Activated CD4-positive, alpha-beta T cell treated with anti-CD3 and anti-CD28 coated beads, Interleukin-2, Interleukin-6, amounts not matched to agents 100 ng/mL and 50 ng/mL, durations not matched to agents 16 hours and 8 hours (primary cell): ENCODE data around the gene NDUFV2.
"Not testable (repeated sequence)": the region's sequence is repeated elsewhere in the genome, so short reads cannot be mapped to it uniquely, and the experiment has no call there.

Experiments used
- DNase-seq: peaks from one replicate; pipeline ENCODE4 v3.0.0-alpha.2; 2020

NDUFV2 gene

DNA sequence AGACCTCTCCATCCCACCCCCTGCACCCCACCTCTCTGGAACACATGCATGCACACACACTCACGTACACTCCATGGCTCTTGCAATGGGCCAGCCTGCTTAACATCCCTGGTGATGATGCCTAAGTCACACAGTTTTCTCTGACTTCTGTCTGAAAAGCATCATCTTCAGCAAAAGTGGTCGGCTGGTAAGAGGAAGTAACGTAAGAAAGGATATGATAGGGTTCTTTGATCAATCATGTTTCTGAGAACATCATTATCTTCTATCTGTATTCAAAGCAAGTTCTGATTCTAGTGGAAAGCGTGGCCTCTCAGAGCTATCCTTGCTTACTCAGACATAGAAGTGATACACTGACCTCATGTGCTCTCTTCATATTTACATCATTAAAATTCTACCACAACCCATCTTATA is 11.4 kb upstream of the NDUFV2 start:
- DNase-seq, result peak; percentile 80

- no peak for DNase-seq
These were observed 9.8 kb upstream of the NDUFV2 start for GRCh38 chr18:9092665-9093064.

- DNase-seq, result not testable (repeated sequence)
These were observed 9.4 kb upstream of the NDUFV2 start for GRCh38 chr18:9093109-9093508.

DNA sequence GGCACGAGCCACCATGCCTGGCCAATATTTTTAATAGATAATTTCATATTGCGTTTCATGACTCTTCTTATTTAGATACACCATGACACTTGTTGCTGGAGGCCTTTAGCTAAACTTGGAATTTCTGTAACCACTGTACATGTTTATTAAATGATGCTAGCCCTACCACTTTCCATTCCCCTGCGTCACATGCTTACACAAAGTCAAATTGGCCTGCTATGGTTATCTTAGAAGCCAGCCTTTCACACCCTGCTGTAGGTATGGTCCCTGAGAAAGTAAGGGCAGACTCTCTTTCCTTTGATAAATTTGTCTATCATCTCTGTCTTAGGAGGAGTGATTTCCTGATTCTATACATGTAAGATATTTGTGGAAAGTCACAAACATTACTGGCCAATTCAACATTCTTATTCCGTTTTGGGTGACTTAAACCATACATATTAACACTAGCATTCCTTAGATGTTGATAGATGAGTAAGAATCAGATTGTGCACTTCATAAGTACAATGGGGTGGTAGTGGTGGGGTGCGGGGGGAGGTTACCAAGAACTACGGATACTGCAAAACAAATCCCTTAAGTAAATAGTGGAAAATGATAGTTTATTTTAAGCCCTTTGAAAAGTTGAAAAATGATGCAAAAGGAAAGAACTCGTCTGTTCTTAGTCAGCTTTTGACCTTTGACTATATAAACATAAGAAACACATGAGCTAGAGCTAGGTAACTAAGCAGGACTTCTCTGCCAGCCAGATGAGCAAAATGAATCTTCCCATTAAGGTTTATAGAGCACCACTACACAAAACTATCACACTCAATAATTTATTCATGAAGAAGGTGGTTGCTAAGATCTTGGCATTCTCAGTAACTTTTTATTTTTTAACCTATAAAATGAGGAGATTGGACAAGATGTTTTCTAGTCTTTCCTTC is 7.9 kb upstream of the NDUFV2 start:
- peak; percentile 74 for DNase-seq

DNA sequence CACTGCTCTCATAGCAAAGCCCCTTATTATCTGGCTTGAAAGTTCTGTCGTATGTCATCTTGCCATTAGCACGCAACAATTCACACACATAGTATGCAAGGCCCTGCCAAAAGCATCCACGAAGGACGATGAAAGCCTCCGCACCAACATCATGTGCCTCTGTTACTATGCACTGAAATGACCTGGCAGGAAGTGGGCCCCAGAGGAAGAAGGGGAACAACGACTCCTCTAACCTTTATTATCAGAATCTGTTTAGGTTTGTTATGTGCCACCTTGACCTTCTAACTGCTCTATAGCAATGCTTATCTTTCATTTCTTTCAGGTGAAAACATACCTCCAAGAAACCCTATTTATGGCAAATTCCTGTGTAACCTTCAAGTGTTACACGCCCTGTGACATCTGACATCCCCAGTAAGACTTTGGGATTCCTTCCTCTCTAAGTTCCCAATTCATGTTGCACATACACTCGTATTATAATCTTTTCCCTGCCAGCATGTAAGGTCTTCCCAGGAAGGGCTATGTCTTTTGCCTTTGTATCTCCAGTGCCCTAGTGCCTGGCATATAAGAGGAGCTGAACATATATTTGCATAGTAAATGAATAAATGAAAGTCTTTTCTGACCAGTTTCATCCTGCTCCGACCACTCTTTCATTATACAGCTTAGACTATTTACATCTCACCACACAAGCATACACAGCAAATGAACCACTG is 7.0 kb upstream of the NDUFV2 start:
- peak; percentile 88 for DNase-seq

GRCh38 chr18:9096007-9096371 is 6.5 kb upstream of the NDUFV2 start:
- DNase-seq, result no peak

GRCh38 chr18:9096685-9097084 is 5.8 kb upstream of the NDUFV2 start:
- no peak for DNase-seq

- DNase-seq, result no peak
These were observed 5.2 kb upstream of the NDUFV2 start for GRCh38 chr18:9097349-9097748.

- DNase-seq, result no peak
These were observed 1.7 kb upstream of the NDUFV2 start for GRCh38 chr18:9100796-9101195.

- DNase-seq, result peak; percentile 73
These were observed 580 bp upstream of the NDUFV2 start for GRCh38 chr18:9101730-9102507.

- DNase-seq, result no peak
These were observed 926 bp downstream of the NDUFV2 start for GRCh38 chr18:9103376-9103873.

- no peak for DNase-seq
These were observed 1.9 kb downstream of the NDUFV2 start for GRCh38 chr18:9104244-9104901.

DNA sequence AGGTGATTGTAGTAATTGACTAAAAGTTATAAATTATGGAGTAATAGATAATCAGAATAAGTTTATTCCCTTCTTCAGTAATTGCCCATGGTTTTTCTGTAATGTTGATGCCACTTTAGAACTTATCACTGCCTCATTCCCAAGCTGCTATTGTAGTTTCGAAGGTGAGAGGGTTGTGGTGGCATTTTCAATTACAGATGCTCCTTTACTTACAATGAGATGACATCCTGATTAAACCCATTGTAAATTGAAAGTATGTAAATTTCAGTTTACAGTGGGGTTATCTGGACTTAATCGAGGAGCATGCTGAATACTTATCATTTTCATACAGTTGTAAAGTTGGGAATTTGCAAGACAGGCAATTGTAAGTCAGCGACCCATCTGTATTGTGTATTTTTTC is 2.9 kb downstream of the NDUFV2 start:
- DNase-seq, result no peak

DNA sequence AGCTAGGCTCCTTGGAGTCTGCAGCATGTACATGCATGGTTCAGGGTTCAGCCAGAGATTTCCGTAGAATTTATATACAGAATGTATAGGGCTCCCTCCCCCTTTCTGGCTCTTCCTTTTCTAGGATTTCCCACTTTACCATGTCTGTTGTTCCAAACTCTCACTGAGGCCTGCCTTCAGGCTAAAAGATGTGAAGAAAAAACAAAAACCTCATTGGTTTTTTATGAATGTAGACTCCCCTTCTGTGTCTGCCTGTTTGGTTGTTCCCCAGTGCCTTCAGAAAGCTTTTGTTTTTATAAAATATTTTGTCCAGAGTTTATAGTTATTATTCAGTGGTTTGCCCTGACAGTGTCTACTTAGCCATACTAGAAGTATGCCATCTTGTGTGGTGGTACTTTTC is 3.6 kb downstream of the NDUFV2 start:
- DNase-seq, result no peak

DNA sequence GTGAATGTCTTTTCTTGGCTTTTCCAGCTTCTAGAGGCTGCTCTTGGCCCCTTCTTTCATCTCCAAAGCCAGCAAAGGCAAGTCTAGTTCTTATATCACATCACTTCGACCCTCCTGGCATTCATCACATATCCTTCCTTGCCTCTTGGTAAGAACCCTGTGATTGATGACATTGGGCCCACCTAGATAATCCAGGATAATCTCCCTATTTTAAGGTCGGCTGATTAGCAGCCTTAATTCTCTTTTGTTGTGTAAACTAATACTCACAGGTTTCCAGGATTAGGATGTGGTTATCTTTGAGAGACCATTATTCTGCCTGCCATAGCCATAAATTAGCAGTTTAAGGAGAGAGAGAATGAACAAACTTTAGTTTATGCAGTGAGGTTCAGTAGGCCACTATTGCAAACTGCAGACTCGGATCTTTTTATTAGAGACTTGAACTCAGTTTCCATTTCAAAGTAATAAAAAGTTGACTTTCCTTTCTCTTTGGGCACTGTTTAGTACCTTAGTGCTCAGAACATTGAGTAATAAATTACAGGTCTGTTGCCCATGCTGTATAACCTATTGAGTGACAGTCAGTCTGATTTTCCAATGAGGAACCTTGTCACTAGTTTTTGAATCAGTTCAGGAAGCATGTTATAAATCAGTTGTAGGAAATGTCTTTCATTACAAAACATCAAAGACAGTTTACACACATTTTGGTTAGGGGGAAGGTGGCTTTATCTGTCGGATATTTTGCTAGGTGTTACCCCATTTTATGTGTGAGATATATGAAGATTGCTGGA is 4.5 kb downstream of the NDUFV2 start:
- no peak for DNase-seq

GRCh38 chr18:9108911-9109310 is 6.4 kb downstream of the NDUFV2 start:
- DNase-seq, result no peak

DNA sequence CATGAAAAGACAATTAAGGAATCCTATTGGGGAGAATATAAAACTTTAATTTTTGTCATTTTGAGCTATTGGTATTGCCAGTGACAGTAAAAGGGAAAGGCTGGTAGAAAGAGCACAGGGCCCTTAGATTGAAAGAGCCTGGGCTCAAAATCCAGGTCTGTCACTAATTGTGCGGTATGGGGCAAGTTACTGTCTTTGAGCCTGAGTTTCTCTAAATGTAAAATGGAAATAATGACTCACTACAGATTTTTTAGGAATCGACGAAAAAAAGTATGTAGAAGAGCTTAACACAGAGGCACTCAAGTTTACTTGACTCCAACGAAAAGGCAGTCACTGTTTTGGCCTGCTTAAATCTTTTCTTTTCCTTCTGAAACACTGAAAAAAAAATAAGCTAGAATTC is 7.0 kb downstream of the NDUFV2 start:
- no peak for DNase-seq

DNA sequence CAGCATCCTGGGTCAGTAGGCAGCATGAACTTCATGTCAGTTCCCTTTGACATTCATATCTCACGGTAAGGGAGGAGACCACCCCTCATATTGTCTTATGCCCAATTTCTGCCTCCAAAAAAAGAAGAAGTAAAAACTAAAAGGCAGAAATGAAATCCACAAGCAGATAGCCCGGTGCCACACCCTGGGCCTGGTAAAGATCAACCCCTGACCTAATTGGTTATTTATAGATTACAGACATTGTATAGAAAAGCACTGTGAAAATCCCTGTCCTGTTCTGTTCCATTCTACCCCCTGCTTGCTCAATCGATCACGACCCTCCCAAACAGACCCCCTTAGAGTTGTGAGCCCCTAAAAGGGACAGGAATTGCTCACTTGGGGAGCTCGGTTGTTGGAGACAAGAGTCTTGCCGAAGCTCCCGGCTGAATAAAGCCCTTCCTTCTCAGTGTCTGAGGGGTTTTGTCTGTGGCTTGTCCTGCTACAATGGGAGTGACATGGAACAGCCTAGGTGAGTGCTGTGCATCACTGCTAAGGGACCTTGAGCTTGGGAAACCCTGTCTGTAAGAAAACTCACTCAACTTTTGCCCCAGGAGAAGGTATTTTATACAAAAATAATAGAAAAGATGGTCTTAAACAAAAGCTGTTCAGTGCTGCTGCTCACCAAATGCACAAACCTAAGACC is 11.1 kb downstream of the NDUFV2 start:
- DNase-seq, result no peak

GRCh38 chr18:9115984-9116383 is 13.5 kb downstream of the NDUFV2 start:
- no peak for DNase-seq

DNA sequence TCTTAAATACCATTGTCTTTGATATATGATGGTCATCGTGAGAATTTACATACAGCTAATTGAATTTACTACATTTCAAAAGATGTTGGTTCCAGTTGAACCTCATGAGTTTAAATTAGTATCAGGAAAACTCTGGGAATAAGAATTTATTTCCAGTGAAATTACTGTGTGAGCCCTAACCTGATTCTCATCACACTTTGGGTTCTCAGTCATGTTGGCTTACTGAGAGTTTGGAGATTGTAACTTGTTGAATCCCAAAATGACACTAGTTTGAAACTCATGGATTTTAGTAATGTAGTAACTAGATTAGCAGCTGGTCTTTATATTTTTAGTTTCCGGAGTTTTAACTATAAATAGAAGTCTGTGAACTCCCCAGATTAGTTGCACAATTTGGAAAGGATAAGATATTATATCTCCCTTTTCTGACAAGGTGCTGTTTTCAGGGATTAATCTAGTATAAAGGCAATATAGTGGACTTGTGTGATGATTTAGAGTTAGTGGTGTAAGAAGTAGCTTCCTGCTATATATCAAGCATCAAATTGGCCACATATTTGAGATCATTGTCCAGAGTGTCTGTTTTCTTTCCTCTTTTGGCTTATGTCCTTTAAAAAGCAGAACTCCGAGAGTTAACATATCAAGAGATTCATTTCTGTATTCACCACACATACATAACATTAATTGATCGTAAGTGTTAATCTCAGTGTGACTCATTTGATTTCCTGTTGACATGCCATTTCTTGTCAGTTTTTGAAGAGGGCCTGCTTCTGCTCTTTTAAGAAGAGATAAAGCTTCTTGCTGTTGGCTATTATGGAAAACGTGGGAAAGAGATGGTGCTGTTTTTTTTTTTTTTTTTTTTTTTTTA is 15.7 kb downstream of the NDUFV2 start:
- DNase-seq, result peak; percentile 76
